Fibroblast of lung (primary cell): ENCODE data around the gene TSPAN18.

Experiments
- CTCF ChIP-seq, 2 donors: IDR thresholded peaks in 1 of 2; conservative IDR thresholded peaks in 1 of 2; 1 replicate in 1 of 2; 2 replicates in 1 of 2; pipeline ENCODE4 v1.5.1; 2011 to 2012; ENCODE audit warnings: low read length in 2 of 2, control low read depth in 1 of 2, inconsistent platforms in 1 of 2, low read depth in 1 of 2, mild to moderate bottlenecking in 1 of 2
- EZH2 ChIP-seq: IDR thresholded peaks from 2 replicates; pipeline ENCODE4 v1.5.1; 2012; ENCODE audit warnings: low read length, control low read depth, mild to moderate bottlenecking; ENCODE audit errors: missing control alignments

GRCh38 chr11:44752300-44752699 lies 25.5 kb downstream of the TSPAN18 start:
- TF ChIP-seq CTCF (conservative IDR thresholded peaks at IDR 0.05 in 1 of 2, IDR thresholded peaks at IDR 0.05 in 1 of 2; ENCODE audit: low read depth in 1 of 2, low read length in 2 of 2) (no peak), EZH2 (no peak)
